DND-41 (cell line): ENCODE data around the gene SLC8A2.

Experiments used
- ATAC-seq: fragments of 200-7000 bp; cut with Tn5 transposase; 3 replicates; pipeline ENCODE4 v1.9.1; 2021; ENCODE audit warnings: low read depth; ENCODE audit not compliant: insufficient read depth
- DNase-seq: peaks from one replicate; pipeline ENCODE4 v3.0.0-alpha.2; 2020
- H2AFZ ChIP-seq: 2 replicates; pipeline ENCODE4 v1.6.0; 2012; ENCODE audit warnings: low read depth, low read length
- H3K27ac ChIP-seq: 2 replicates; pipeline ENCODE4 v1.5.1; 2012; ENCODE audit warnings: low read length, inconsistent platforms
- H3K27me3 ChIP-seq: fragments of 200-600 bp; sonication (generic); 2 replicates; pipeline ENCODE4 v1.6.0; 2012; ENCODE audit warnings: low read length, mild to moderate bottlenecking, inconsistent platforms; ENCODE audit not compliant: insufficient read depth, poor library complexity
- H3K36me3 ChIP-seq: 2 replicates; pipeline ENCODE4 v1.5.1; 2012; ENCODE audit warnings: low read length, inconsistent platforms; ENCODE audit not compliant: insufficient read depth
- H3K4me1 ChIP-seq: 2 replicates; pipeline ENCODE4 v1.5.1; 2012; ENCODE audit warnings: mild to moderate bottlenecking, low read length; ENCODE audit not compliant: insufficient read depth
- H3K4me2 ChIP-seq: 2 replicates; pipeline ENCODE4 v1.6.0; 2012; ENCODE audit warnings: mild to moderate bottlenecking, moderate library complexity, low read length, inconsistent platforms; ENCODE audit not compliant: insufficient read depth
- H3K4me3 ChIP-seq, 2 experiments: fragments of 200-600 bp in 1 of 2; shearing (Covaris generic) in 1 of 2; 2 replicates each; pipeline ENCODE4 v1.5.1; 2012 to 2016; ENCODE audit warnings: inconsistent platforms in 2 of 2, low read length in 2 of 2, mild to moderate bottlenecking in 2 of 2, low read depth in 1 of 2, moderate library complexity in 1 of 2
- H3K79me2 ChIP-seq: 2 replicates; pipeline ENCODE4 v1.6.0; 2012; ENCODE audit warnings: low read length, inconsistent platforms; ENCODE audit not compliant: insufficient read depth
- H3K9ac ChIP-seq: 2 replicates; pipeline ENCODE4 v1.6.0; 2012; ENCODE audit warnings: low read depth, mild to moderate bottlenecking, inconsistent platforms, low read length, moderate library complexity
- H3K9me3 ChIP-seq: 2 replicates; pipeline ENCODE4 v1.5.1; 2012; ENCODE audit warnings: low read length, moderate library complexity, mild to moderate bottlenecking, inconsistent platforms; ENCODE audit not compliant: insufficient read depth, severe bottlenecking
- H4K20me1 ChIP-seq: 2 replicates; pipeline ENCODE4 v1.6.0; 2012; ENCODE audit warnings: low read length; ENCODE audit not compliant: insufficient read depth
- CTCF ChIP-seq: IDR thresholded peaks from 2 replicates; pipeline ENCODE4 v1.5.1; 2012; ENCODE audit warnings: borderline replicate concordance, low read length, moderate library complexity, mild to moderate bottlenecking; ENCODE audit not compliant: poor library complexity, severe bottlenecking; ENCODE audit errors: extremely low read depth
- EZH2 ChIP-seq: IDR thresholded peaks from 3 replicates; pipeline ENCODE4 v1.6.1; 2012; ENCODE audit warnings: borderline replicate concordance, low read depth, mild to moderate bottlenecking, moderate library complexity, low read length, inconsistent platforms; ENCODE audit not compliant: severe bottlenecking

Gene SLC8A2

DNA sequence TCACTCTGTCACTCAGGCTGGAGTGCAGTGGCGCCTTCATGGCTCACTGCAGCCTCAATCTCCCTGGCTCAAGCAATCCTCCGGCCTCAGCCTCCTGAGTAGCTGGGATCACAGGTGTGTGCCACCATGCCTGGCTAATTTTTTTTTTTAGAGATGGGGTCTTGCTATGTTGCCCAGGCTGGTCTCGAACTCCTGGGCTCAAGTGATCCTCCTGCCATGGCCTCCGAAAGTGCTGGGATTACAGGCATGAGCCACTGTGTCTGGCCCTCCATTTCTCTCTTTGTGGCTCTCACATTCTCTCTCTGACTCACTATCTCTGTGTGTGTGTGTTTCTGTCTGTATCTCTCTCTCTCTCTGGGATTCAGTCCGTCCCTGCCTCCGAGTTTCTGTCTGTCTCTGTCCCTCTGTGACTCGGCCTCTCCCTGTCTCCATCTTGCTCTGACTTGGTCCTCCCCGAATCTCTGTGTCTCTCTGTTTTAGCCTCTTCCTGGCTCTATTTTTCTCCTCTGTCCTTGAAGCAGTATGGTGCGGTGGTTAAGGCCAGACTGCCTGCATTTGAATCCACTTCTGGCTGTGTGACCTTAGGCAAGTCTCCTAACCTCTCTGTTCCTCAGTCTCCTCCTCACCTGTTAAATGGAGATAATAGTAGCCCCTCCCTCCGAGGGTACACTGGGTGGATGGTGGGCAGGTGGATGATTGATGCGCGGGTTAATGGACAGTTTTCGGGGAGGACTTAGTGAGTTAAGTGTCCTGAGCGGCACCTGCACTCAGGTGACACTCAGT lies 63.3 kb downstream of the SLC8A2 start:
- Histone ChIP-seq H3K36me3 (no peaks in the 10 kb centered on the region), H3K27ac (no peak overlapping the region), H3K9ac (no peak overlapping the region), H3K4me1 (no peaks in the 10 kb centered on the region), H3K79me2 (no peaks in the 10 kb centered on the region), H4K20me1 (no peaks in the 10 kb centered on the region), H2AFZ (no peak overlapping the region), H3K4me2 (no peak overlapping the region), H3K9me3 (no peaks in the 10 kb centered on the region), H3K27me3 (no peaks in the 10 kb centered on the region), H3K4me3 (no peak overlapping the region)
- no peak for DNase-seq
- TF ChIP-seq CTCF (no peak), EZH2 (no peak)
- ATAC-seq, result no peak

DNA sequence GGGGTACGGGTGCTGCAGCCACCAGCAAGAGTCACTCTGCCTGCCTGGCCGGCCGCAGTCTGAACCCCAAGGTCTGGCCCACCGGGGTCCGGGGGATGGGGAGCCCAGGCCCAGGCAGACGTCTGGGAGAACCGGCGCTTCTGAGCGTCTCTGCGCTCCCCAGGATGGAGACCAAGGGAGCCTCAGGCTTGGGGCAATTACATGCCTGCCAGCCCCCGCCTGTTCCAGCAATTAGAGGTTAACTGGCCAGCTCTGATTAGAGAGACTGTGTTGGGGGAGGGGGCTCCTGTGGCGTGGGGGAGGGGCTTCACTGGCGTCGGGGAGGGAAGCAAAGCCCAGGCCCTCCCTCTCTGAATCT lies 64.3 kb downstream of the SLC8A2 start:
- H3K36me3 ChIP-seq, result no peaks in the 10 kb centered on the region
- no peak overlapping the region for H2AFZ ChIP-seq
- DNase-seq, result no peak
- H3K27me3 ChIP-seq, result no peaks in the 10 kb centered on the region
- ATAC-seq, result no peak
- no peak overlapping the region for H3K4me3 ChIP-seq
- TF ChIP-seq EZH2, result no peak
- no peak for TF ChIP-seq CTCF
- H3K9me3 ChIP-seq, result no peaks in the 10 kb centered on the region
- H3K4me1 ChIP-seq, result no peaks in the 10 kb centered on the region
- no peak overlapping the region for H3K4me2 ChIP-seq
- H3K9ac ChIP-seq, result no peak overlapping the region
- no peak overlapping the region for H3K27ac ChIP-seq
- H4K20me1 ChIP-seq, result no peaks in the 10 kb centered on the region
- no peaks in the 10 kb centered on the region for H3K79me2 ChIP-seq

GRCh38 chr19:47406711-47407416 lies 64.8 kb downstream of the SLC8A2 start:
- Histone ChIP-seq H3K27me3 (no peaks in the 10 kb centered on the region), H3K9me3 (no peaks in the 10 kb centered on the region), H3K4me3 (no peak overlapping the region), H3K9ac (no peak overlapping the region), H3K79me2 (no peaks in the 10 kb centered on the region), H3K36me3 (no peaks in the 10 kb centered on the region), H3K4me1 (no peaks in the 10 kb centered on the region), H2AFZ (no peak overlapping the region), H3K4me2 (no peak overlapping the region), H4K20me1 (no peaks in the 10 kb centered on the region), H3K27ac (no peak overlapping the region)
- peak; percentile 63 for ATAC-seq
- no peak for TF ChIP-seq EZH2
- TF ChIP-seq CTCF, result no peak
- DNase-seq, result no peak
